Activated gamma-delta T cell treated with anti-CD3 and anti-CD28 coated beads, Interleukin-2, amount 50 U/mL, for 16 hours (primary cell): ENCODE data around the gene NUCB1.
A peak's percentile ranks its signal among the peaks of the same experiment; 100 is the strongest.
"Not testable (repeated sequence)": the region's sequence is repeated elsewhere in the genome, so short reads cannot be mapped to it uniquely, and the experiment has no call there.

ENCODE experiments used
- DNase-seq: peaks from one replicate; pipeline ENCODE4 v3.0.0-alpha.2; 2020; ENCODE audit warnings: low read depth

NUCB1 gene

GRCh38 chr19:48899781-48900476 is at the start of gene NUCB1:
TSS of gene NUCB1 (plus strand) at chr19:48900312. CDS start at chr19:48900797, 485 bp downstream.
- peak; percentile 98 for DNase-seq

- DNase-seq: no peak
Measured at GRCh38 chr19:48852292-48852691, 47.8 kb upstream of the NUCB1 start.

GRCh38 chr19:48853483-48853882 is 46.6 kb upstream of the NUCB1 start:
- DNase-seq: no peak

- no peak for DNase-seq
Measured at GRCh38 chr19:48854103-48854502, 46.0 kb upstream of the NUCB1 start.

GRCh38 chr19:48856921-48857320 is 43.2 kb upstream of the NUCB1 start:
- no peak for DNase-seq

- DNase-seq: peak; percentile 64
Measured at GRCh38 chr19:48858984-48859710, 41.0 kb upstream of the NUCB1 start.

GRCh38 chr19:48859711-48860572 is 40.2 kb upstream of the NUCB1 start:
- no peak for DNase-seq

GRCh38 chr19:48861313-48861712 is 38.8 kb upstream of the NUCB1 start:
- no peak for DNase-seq

- DNase-seq: no peak
Measured at GRCh38 chr19:48862827-48863226, 37.3 kb upstream of the NUCB1 start.

GRCh38 chr19:48866692-48867091 is 33.4 kb upstream of the NUCB1 start:
- DNase-seq: no peak

GRCh38 chr19:48867123-48867745 is 32.9 kb upstream of the NUCB1 start:
- DNase-seq: no peak

GRCh38 chr19:48867746-48868113 is 32.4 kb upstream of the NUCB1 start:
- DNase-seq: no peak

GRCh38 chr19:48868114-48868886 is 31.8 kb upstream of the NUCB1 start, which contains the start of gene PLEKHA4:
TSS of gene PLEKHA4 (minus strand) at chr19:48868617. CDS start at chr19:48867620, 997 bp downstream.
- no peak for DNase-seq

- DNase-seq: no peak
Measured at GRCh38 chr19:48870048-48870447, 30.1 kb upstream of the NUCB1 start.

- DNase-seq: not testable (repeated sequence)
Measured at GRCh38 chr19:48871471-48872181, 28.5 kb upstream of the NUCB1 start.

GRCh38 chr19:48872182-48872883 is 27.8 kb upstream of the NUCB1 start, which contains the start of gene PPP1R15A:
TSS of gene PPP1R15A (plus strand) at chr19:48872421. CDS start at chr19:48873234, 813 bp downstream.
- peak; percentile 98 for DNase-seq

GRCh38 chr19:48872884-48873475 is 27.1 kb upstream of the NUCB1 start:
- peak; percentile 59 for DNase-seq

GRCh38 chr19:48873476-48874302 is 26.4 kb upstream of the NUCB1 start:
- DNase-seq: no peak
